Lower lobe of right lung (tissue), 2 donors: ENCODE measurements around the gene ARHGAP10. TPM values are rescaled to one million over a fixed set of nuclear protein-coding genes. Genes with fewer than 3 reads are reported as not detected.

Source experiments
- ATAC-seq, 2 donors: fragments of 200-7000 bp; cut with Tn5 transposase; one replicate each; pipeline ENCODE4 v1.9.1; 2020 to 2022; ENCODE audit warnings: mild to moderate bottlenecking in 2 of 2, moderate library complexity in 2 of 2
- DNase-seq: peaks from one replicate; pipeline ENCODE4 v3.0.0-alpha.2; 2020
- H3K27ac ChIP-seq: fragments of 200-600 bp; one replicate; pipeline ENCODE4 v1.8.0; 2022
- H3K27me3 ChIP-seq: fragments of 200-600 bp; one replicate; pipeline ENCODE4 v1.8.0; 2022; ENCODE audit warnings: low read depth
- H3K36me3 ChIP-seq: fragments of 200-600 bp; one replicate; pipeline ENCODE4 v1.8.0; 2022; ENCODE audit warnings: mild to moderate bottlenecking
- H3K4me1 ChIP-seq: fragments of 200-600 bp; one replicate; pipeline ENCODE4 v1.8.0; 2022
- H3K4me3 ChIP-seq: fragments of 200-600 bp; one replicate; pipeline ENCODE4 v1.8.0; 2022; ENCODE audit warnings: mild to moderate bottlenecking
- H3K9me3 ChIP-seq: fragments of 200-600 bp; one replicate; pipeline ENCODE4 v1.8.0; 2022
- intact Hi-C: fragments of 100-400 bp; cut with DNase I; formaldehyde crosslinking; loops from one replicate; pipeline ENCODE4 v1.11.0; 2022
- total RNA-seq: library from RNA; stranded (reverse); fragmentation: NEBNext Ultra II Directional; extraction: Animal tissue kit (Norgen Biotek cat#: 25700); gene quantifications from one replicate; pipeline ENCODE4 v1.2.1, GENCODE V29; 2021
- TF ChIP-seq, protein P1 (sequence below): fragments of 200-600 bp; IDR thresholded peaks from one replicate; pipeline ENCODE4 v1.8.0; 2022; ENCODE audit warnings: antibody characterized with exemption, mild to moderate bottlenecking
- donor health status: DM: no; HTN: yes; CAD: no; lungs with severe emphysema.

ARHGAP10 gene
- total RNA-seq, 1 donor from 2014 or later, result 26.4 TPM

- DNase-seq, result no peak
- TF ChIP-seq, protein P1, sequence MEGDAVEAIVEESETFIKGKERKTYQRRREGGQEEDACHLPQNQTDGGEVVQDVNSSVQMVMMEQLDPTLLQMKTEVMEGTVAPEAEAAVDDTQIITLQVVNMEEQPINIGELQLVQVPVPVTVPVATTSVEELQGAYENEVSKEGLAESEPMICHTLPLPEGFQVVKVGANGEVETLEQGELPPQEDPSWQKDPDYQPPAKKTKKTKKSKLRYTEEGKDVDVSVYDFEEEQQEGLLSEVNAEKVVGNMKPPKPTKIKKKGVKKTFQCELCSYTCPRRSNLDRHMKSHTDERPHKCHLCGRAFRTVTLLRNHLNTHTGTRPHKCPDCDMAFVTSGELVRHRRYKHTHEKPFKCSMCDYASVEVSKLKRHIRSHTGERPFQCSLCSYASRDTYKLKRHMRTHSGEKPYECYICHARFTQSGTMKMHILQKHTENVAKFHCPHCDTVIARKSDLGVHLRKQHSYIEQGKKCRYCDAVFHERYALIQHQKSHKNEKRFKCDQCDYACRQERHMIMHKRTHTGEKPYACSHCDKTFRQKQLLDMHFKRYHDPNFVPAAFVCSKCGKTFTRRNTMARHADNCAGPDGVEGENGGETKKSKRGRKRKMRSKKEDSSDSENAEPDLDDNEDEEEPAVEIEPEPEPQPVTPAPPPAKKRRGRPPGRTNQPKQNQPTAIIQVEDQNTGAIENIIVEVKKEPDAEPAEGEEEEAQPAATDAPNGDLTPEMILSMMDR, result no peak
- Histone ChIP-seq H3K27ac (no peak overlapping the region), H3K4me3 (no peak overlapping the region), H3K27me3 (no peaks in the 10 kb centered on the region), H3K4me1 (peaks cover 4% of the 10 kb centered on the region), H3K36me3 (peaks cover 14% of the 10 kb centered on the region), H3K9me3 (no peaks in the 10 kb centered on the region)
- no peak for ATAC-seq
- intact Hi-C loops, result no loop called here
Observed at GRCh38 chr4:147941373-147941772, 209.5 kb downstream of the ARHGAP10 start.

GRCh38 chr4:147942729-147943128 lies 210.8 kb downstream of the ARHGAP10 start:
- Histone ChIP-seq H3K9me3 (no peaks in the 10 kb centered on the region), H3K27me3 (no peaks in the 10 kb centered on the region), H3K27ac (no peak overlapping the region), H3K36me3 (peaks cover 20% of the 10 kb centered on the region), H3K4me1 (peaks cover 4% of the 10 kb centered on the region), H3K4me3 (no peak overlapping the region)
- no peak for DNase-seq
- TF ChIP-seq, protein P1, result no peak
- ATAC-seq, result no peak
- intact Hi-C loops, result no loop called here

DNA sequence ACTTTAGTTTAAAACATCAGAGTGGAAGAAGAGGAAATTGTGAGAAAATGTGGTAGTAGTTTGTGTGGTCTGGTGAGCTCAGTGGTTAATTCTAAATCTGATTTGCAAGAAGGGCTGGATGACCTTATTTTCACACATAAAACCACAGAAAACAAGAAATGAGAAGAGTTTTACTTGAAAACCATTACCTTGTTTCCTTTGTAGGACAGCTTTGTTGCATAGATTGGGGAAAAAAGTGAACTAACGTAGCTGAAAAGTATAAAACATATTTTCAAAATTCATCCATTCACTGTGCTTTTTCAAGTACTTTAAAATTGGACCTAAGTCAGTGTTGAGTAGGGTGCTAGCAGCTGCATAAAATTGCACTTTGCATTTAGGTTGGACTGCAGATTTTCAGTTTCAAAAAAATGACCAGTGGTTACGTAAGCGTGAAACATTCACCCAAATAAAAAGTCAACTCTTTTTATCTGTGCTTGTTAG lies 211.3 kb downstream of the ARHGAP10 start:
- Histone ChIP-seq H3K27ac (no peak overlapping the region), H3K36me3 (peaks cover 24% of the 10 kb centered on the region), H3K9me3 (no peaks in the 10 kb centered on the region), H3K27me3 (no peaks in the 10 kb centered on the region), H3K4me1 (peaks cover 4% of the 10 kb centered on the region), H3K4me3 (no peak overlapping the region)
- intact Hi-C loops, result no loop called here
- DNase-seq, result no peak
- peak in 1 of 2 donors; percentile 11 for ATAC-seq
- TF ChIP-seq, protein P1, result no peak

DNA sequence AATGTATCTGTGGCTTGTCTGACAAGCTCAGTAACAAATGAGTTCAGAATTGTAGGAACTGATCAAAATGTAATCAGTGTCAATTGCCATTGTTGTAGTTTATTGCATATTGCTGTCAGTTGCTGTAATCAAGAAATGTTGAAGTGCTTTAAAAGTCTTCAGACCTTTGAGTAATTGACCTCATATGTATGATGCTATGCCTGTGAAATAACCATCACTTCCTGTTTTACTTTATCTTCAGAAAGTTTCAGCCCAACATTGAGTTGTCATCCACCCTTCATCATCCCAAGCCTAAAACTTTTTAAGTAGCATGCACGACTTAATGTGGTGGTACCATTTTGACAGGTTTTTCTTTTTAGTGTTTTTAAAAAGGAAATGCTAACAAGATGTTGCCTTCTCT lies 212.4 kb downstream of the ARHGAP10 start:
- no peak for ATAC-seq
- TF ChIP-seq, protein P1, result no peak

DNA sequence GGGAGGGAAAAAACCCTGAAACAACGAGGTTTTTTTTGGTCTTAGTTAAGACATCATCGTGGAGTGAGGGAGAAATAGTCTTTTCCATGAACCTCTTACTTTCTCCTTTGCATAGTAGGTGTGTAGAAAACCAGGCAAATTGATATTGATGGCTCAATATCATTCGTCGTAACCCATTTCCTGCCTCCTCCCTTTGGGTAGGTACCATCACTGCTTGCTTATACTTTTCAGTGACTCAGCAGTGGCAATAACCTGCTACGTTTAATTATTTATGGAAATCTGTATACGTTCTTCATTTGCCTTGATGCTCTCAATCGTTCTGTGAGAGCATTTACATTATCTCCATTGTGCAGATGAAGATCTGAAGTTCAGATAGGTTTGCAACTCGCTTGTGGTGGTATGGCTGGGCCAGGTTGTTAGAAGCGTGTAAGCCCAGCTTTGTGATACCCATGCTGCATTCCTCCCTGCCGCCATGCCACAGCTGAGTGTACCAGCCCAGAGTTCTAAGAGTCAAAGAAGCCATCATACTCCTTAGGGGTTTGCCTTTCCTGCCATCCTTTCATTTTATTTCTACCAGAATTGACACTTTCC lies 212.9 kb downstream of the ARHGAP10 start:
- Histone ChIP-seq H3K27me3 (no peaks in the 10 kb centered on the region), H3K4me1 (peaks cover 4% of the 10 kb centered on the region), H3K4me3 (no peak overlapping the region), H3K27ac (no peak overlapping the region), H3K9me3 (no peaks in the 10 kb centered on the region), H3K36me3 (peaks cover 26% of the 10 kb centered on the region)
- DNase-seq, result no peak
- TF ChIP-seq, protein P1, result no peak
- intact Hi-C loops, result no loop called here
- ATAC-seq, result no peak

More for the DNA sequence above, 212.4 kb downstream of the ARHGAP10 start:
- Histone ChIP-seq H3K4me3 (no peak overlapping the region), H3K4me1 (peaks cover 4% of the 10 kb centered on the region), H3K9me3 (no peaks in the 10 kb centered on the region), H3K27ac (no peak overlapping the region), H3K27me3 (no peaks in the 10 kb centered on the region), H3K36me3 (peaks cover 26% of the 10 kb centered on the region)
- intact Hi-C loops, result no loop called here
- no peak for DNase-seq
